GM19035 (cell line): Measurements from ENCODE around the gene PRLH.
"Not testable (repeated sequence)": the region's sequence is repeated elsewhere in the genome, so short reads cannot be mapped to it uniquely, and the experiment has no call there.

Source experiments
- ATAC-seq: cut with Tn5 transposase; IDR thresholded peaks from one replicate; pipeline ENCODE4 v1.9.1; 2021; ENCODE audit not compliant: unreplicated experiment

Gene PRLH

GRCh38 chr2:237599465-237600110 lies 33.2 kb downstream of the PRLH start:
- no peak for ATAC-seq

DNA sequence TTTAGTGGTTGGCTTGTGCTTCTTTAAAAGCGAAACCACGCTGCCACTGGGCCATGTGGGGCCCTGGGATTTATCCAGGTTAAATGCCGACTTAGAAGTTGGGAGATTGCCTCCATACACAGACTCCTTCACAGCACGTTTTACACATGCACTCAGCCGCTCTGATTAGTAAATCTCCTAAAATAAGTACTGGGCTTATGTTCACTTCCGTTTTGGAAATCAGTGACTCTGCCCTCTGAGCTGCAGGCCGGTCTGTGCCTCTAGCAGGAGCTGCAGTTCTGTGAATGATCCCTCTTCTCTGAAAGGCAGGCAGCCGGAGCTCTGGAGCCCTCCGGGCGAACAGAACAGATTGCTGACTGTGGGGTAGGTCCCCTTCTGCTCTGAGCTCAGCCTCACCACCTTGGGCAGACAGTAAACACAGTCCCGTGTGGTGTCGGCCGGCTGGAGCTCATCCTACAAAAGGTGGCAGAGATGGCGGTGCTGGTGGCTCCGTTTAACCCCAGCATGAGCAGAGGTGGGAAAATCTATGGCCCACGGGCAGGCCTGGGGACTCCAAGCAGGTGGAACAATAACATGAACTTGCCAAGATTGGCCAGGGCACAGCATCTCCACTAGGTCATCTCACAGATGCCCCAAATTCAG lies 34.0 kb downstream of the PRLH start:
- ATAC-seq = no peak

GRCh38 chr2:237601453-237602116 lies 35.2 kb downstream of the PRLH start:
- no peak for ATAC-seq

DNA sequence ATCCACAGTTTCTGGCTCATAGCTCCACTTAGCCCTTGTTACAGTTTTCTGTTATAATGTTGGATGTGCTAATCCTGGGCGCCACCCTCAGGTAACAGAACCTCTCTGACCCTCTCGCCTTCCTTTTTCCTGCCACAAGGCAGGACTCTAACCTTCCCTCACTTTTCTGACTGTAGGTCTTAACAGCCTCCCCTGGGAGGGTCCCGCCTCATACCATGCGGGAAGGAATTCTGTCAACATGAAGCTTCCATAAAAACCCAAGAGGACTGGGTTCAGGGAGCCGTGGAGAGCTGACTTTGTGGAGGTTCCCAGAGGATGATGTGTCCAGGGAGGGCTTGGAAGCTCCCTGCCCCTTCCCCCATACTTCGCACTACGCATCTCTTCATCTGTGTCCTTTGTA lies 36.0 kb downstream of the PRLH start:
- ATAC-seq = no peak

GRCh38 chr2:237603049-237603717 lies 36.8 kb downstream of the PRLH start:
- no peak for ATAC-seq

DNA sequence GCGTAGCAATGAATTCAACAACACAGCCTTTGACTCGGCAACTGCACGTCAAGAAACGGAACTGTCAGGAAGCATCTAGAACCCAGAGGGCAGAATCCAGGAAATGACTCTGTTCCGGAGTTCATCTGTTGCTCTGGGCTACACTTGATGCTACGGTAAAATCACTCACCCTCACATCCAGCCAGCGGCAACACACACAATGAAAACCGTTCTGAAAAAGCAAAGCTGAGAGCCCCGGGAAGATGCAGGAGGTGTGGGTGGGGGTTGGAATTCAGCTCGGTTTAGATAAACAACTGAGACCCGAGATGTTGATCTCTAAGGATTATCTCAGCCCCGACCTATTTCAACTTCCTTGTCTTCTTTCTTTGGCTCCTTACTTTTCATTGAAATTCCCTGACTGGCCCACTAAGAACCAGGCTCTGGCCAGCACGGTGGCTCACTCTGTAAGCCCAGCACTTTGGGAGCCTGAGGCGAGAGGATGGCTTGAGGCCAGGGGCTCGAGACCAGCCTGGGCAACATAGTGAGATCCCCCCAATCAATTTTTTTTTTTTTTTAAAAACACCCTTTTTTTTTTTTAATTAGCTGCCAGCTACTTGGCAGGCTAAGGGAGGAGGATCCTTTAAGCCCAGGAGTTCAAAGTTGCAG lies 37.5 kb downstream of the PRLH start:
- ATAC-seq = no peak

- ATAC-seq = no peak
These were observed 38.0 kb downstream of the PRLH start for GRCh38 chr2:237604391-237604790.

DNA sequence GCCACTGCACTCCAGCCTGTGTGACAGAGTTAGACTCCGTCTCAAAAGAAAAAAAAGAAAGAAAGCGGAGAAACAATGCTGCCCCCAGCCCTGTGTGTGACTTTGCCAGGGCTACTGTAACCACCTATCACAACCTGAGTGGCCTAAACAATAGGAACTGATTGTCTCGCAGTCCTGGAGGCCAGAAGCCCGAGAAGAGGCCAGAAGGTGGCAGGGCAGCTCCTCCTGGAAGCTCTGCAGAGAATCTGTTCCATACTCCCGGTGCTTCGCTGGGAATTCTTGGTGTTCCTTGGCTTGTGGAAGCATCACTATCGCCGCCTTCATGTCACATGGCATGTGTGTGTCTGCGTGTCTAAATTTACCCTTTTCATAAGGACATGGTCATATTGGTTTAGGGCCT lies 38.6 kb downstream of the PRLH start:
- ATAC-seq = no peak

- not testable (repeated sequence) for ATAC-seq
These were observed 40.1 kb downstream of the PRLH start for GRCh38 chr2:237606522-237606921.

- ATAC-seq = no peak
These were observed 46.4 kb downstream of the PRLH start for GRCh38 chr2:237612527-237613357.

GRCh38 chr2:237613679-237614078 lies 47.3 kb downstream of the PRLH start:
- no peak for ATAC-seq

- ATAC-seq = no peak
These were observed 47.9 kb downstream of the PRLH start for GRCh38 chr2:237614151-237614720.

DNA sequence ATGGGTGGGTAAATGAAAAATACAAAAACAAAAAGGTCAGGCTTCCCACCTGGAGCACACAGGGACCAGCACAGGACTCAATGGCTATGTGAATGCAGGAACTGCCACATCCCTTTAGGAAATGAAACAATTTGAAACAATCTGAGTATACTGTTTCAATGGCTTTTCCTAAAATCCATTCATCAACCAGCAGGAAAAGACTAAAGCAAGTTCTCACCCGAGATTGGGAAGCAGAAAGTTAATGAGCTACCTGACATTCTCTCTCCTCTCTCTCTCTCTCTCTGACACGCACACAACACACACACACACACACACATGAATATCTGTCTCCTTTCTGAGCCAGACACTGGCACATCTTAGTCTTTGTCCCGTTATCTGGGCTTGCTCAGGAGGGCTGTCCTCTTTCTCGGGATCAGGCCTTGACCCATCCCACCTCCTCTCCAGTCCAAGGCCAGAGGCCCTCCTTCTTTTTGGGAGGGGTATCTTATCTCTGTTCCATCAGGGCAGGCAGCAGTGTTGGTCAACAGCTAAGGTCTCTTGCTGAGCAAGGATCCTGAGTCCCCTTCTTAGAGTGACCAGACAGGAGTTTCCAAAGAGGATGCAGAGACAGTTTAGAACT lies 49.4 kb downstream of the PRLH start:
- ATAC-seq = no peak

DNA sequence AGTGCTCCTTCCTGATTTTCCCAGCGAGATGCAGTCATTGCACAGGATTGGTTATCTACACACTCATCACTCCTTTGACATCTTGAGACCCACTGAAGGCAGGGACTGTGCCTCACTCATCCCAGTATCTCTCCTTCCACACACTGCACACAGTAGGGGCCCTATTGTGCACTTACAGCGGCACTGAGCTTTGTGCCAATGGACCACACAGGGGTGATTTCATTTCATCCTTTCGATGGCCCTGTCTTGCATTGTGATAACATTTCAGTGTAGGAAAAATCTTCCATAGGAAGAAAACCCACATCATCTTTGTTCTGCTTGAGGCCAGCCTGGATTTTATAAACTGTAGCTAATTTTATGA lies 50.0 kb downstream of the PRLH start:
- no peak for ATAC-seq
